RCC 7860 (cell line): ENCODE results near the gene TDRD9.

ENCODE experiments used
- DNase-seq: peaks from one replicate; pipeline ENCODE4 v3.0.0-alpha.2; 2015; ENCODE audit warnings: low spot score
- FAIRE-seq: peaks from 2 replicates; lab custom pipeline; 2012; peaks lifted over from hg19 to GRCh38; lab: Jason Lieb, UNC

Gene TDRD9

DNA sequence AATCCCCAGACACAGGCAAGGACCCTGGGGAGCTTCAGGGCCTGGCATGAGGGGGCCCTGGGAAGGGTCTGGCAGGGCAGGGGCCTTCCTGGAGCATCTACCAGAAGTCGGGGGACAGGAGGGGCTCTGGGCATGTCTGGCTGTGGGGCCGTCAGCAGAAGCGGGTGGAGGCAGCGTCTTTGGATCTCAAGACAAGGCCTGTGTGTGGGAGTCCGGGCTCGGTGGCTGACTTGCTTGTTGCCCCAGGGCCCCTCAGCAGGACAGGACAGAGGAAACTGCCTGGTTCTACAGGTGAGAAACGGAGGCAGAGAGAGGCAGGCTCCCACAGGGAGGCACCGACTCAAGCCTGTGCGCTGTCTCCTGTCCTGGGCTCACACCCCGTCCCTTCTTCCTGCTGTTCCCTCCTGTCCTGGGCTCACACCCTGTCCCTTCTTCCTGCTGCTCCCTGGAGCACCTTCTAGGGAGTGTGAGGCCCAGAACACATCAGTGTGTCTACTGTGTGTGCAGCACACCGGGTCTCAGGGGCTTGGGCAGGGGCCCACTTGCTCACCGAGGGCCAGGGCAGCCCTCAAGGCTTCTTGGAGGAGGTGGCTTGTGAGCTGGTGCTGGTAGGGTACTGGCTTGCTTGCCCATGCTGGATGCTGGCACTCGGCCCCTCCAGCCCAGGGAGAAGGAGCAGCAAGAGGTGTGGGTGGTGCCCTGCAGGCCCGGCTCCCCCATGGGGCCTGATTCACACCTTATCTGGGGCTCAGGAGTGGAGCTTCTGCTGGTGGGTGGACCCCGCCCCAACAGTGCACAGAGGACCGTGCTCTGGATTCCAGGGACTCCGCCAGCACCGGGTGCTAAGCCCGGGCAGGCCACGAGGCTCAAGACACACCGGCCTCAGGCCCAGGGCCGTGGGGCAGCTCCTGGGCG is 172.2 kb downstream of the TDRD9 start:
- FAIRE-seq: no peak
- no peak for DNase-seq

DNA sequence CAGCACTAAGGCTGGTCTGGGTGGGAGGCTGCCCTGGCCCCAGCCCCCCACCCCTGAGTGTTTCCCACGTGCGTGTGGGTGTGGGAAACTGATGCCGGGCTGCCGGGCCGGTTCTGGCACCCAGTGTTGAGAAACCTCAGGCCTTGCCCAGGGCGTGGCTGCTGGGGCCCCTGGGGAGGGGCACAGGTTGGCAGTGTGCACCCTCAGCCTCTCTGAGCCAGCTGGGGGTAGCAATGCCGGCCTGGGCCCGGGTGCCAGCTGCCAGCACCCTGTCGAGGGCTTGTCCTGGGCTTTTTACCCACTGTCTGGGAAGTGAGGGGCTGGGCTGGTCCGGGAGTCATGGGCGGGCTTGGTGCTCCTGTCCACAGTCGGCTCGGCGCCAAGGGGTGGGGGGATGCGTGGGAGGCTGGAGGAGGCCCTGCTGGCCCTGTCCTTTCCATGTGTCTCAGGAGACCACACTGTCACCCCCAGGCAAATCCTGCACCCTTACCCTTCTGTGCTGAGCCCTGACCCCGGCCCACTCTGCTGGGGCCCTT is 172.9 kb downstream of the TDRD9 start:
- no peak for FAIRE-seq
- no peak for DNase-seq

DNA sequence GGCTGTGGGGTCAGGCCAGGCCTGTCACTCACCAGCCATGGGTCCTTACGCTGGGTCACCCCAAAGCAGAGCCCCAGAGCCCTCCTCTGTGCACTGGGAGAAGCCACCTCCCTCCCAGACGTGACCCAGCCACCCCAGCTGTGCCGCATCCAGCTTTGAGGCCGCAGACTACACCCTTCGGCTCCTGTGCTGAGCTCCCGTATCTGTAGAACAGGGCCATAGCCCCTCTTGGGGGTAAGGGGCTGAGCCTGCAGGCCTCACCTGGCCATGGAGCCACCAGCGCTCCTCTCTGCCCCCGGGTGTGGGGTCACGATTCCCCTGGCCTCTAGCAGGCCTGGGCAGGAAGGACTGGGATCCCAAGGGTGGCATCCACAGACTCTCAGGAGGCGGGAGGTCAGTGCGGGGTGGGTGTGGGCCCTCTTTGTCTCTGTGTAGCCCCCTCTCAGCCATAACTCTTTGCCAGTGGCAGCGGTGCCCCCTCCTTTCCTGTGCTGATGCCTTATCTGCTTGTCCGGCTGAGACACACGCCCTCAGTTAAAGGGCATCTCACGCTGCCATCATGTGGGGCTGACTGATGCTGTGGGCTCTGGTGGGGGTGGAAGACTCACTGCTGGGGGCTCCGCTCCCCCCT is 173.5 kb downstream of the TDRD9 start:
- DNase-seq: no peak
- no peak for FAIRE-seq
